NOMO-1 (cell line): Measurements from ENCODE around the gene DRAXIN.

Experiments
- DNase-seq, 2 experiments: peaks; one replicate each; lab custom pipeline; 2025; ENCODE audit not compliant: unreplicated experiment in 2 of 2; lab: John Stamatoyannopoulos, UW

DRAXIN gene

GRCh38 chr1:11753555-11754208, 62.2 kb downstream of the DRAXIN start:
- DNase-seq = no peak

GRCh38 chr1:11757047-11757446, 65.5 kb downstream of the DRAXIN start:
- DNase-seq = no peak

- no peak for DNase-seq
These were observed 68.3 kb downstream of the DRAXIN start for GRCh38 chr1:11759791-11760190.

DNA sequence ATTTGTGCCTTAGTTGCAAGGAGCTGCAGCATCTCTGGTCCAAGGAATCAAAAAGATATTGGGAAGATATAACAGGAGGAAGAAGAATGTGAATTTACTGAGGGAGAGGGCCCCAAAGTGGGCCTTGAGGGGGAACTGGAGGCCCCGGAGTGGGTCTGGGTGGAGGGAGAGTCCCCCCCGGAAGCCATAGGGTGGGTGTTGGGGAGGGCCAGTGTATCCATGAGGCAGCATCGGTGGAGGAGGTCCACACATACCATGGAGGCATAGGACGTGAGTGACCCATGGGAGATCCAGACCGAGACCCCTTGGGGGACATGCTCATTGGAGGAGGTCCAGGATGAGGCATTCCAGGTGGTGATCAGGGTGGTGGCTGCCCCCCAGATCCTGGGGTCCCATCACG, 69.8 kb downstream of the DRAXIN start:
- no peak for DNase-seq

DNA sequence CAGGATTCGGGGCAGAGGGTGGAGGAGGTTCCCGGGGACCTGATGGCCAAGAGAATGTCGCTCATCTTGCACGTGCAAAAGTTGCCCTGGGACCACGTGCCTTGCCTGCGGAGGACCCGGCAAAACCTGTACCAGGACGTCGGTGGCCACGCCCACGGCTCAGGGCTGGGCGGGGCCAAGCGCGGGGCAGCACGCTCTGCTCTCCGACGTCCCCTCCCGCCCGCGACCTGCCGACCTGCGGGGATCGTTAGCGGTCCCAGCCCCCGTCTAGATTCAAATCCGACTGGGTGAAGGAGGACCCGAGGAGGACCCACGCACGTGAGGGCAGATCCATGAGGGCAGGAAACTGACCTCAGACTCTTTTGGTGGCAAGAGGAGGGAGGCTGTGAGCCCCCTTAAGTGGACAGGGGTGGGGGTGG, 70.5 kb downstream of the DRAXIN start, which contains the start of gene C1orf167:
TSS of gene C1orf167 (plus strand) at position 206 of the 419 bp plus-strand sequence. CDS start 2,208 bp downstream, outside the sequence.
- no peak for DNase-seq

DNA sequence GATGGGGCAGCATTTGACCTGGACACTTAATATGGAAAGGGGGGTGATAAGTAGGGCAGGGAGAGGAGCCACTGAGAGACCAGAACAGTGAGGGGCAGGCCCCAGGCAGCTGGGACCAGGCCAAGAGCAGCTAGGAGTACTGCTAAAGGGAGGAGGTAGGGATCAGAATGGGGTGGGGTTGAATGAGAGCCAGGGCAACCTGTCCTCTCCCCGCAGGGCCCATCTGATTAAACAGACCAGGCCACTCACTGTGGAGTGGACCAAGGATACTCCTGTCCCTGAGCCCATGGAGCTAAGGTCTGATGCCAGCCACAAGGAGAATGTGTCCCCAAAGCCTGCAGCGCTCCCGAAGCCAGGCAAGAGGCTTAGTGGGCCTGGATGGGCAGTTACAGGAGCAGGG, 72.6 kb downstream of the DRAXIN start:
- DNase-seq = no peak

DNA sequence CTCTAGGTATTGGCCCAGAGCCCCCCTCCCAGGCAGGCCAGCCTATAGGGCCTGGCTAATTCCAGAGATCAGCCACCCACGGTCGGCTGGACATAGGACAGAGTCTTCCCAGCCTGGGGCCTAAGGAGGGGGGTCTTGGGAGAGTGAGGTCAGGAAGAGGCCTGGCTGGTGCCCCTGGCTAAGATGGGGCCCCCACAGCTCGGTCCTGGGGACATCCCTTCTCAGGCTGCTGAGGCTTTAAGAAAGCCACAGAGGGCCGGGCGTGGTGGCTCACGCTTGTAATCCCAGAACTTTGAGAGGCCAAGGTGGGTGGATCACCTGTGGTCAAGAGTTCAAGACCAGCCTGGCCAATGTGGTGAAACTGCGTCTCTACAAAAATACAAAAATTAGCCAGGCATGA, 73.0 kb downstream of the DRAXIN start:
- DNase-seq = no peak

DNA sequence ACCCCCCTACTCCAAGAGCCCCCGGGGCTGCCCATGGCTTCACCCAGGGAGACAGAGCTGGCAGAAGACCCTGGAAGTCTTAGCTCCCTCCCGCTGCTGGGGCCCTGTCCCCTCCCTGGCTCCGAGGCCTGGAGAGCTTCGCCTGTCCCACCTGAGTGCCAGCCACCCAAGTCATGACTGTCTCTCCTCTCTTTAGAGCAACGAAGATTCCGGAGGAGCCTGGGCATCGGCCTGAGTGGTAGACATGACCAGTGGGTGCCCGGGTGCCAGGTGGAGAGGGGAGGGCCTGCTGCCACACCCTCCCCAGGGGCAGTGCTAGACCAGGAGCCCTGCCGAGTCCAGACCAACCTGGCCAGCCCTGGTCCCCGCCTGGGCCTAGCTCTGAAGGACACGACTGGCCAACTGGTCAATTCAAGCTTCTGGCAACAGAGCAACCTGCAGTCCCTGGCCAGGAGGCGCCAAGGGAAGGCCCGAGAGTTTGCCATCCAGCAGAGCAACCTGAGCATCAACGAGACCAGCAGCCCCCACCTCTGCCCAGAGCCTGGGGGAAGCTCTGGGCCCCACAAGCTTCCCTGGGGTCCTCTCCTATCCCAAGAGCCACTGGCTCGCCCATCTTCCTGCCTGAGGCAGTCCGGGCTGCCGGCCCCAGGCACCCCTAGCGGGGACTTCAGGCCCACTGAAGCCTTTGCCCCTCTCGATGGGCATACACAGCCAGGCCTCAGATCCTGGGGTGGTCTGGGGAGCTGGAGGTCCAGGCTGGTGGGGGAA, 74.3 kb downstream of the DRAXIN start:
- no peak for DNase-seq

DNA sequence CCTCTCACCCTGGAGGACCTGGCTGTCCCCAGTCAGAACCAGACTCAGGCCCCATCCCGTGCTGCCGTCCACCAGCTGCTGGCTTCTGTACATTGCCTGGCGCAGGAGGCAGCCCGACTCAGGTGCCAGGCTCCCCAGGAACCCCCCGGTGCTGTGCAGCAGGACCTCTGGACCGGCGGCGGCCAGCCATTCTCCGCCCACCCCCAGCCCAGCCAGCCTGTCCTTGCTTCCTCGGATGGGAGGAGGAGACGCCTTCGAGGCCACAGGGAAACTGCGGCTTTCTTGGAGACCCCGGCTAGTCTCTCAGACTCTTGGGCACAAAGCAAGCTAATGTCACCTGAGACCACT, 74.9 kb downstream of the DRAXIN start:
- no peak for DNase-seq

DNA sequence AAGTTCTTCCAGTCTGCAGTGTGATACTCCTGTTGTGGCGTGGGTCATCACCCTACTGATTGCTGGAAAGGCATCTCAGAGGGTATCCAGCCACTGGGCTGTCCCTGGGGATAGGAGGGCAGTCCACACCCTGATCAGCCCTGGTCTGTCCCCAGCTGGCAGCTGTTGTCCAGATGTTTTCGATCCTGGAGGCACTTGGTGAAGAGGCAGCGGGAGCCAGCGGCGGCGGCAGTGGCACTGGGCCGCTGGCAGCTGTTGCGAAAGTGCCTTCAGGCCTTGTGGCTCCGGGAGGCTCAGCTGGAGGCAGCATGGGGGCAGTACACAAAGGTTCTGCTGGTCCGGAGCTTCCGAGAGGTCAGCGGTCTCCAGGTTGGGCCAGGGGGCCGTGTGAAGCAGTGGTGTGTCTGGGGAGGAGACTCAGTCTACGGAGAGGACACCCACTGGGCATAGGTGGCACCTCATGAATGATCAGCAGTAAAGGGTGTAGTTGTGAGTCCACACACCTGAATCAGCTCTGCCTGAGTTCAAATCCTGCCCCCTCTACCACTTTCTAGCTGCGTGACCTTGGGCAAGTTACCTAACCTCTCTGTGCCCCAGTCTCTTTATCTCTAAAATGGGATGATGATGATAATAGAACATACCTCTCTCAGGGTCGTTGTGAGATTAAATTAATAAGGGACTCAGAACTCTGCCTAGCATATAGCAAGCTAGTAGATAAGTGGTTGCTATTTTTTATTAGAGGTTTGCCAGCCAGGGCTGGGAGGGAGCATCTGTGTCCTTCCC, 76.6 kb downstream of the DRAXIN start:
- no peak for DNase-seq

GRCh38 chr1:11768821-11769220, 77.3 kb downstream of the DRAXIN start:
- DNase-seq = no peak

GRCh38 chr1:11769274-11769673, 77.8 kb downstream of the DRAXIN start:
- DNase-seq = no peak

GRCh38 chr1:11770011-11770410, 78.5 kb downstream of the DRAXIN start:
- DNase-seq = no peak

DNA sequence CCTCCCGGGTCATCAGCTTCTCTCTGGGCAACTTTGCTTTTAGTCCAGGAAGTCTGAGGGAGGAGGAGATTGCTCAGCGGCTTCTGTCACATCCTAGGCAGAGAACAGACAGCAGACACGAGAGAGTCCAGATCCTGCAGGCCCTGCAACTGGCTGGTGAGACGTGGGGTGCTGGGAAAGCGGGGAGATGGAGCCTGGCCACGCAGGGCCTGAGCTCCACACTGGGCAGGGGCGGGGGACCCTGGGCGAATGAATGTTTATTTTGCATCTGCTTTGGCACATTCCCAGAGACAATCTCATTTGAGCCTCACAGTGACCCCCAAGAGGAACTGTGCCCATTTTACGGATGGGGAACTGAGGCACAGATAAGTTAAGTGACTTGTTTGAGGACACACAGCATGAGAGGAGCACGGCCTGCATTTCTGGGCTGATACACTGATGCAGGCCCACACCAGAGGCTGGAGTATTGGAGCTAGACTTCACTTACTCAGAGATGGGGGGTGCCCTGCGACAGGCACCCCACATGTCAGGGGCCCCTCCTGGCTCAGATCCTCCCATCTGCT, 80.1 kb downstream of the DRAXIN start:
- DNase-seq = no peak

GRCh38 chr1:11772458-11772857, 80.9 kb downstream of the DRAXIN start:
- peak in 1 of 2 experiments; percentile 16 for DNase-seq

DNA sequence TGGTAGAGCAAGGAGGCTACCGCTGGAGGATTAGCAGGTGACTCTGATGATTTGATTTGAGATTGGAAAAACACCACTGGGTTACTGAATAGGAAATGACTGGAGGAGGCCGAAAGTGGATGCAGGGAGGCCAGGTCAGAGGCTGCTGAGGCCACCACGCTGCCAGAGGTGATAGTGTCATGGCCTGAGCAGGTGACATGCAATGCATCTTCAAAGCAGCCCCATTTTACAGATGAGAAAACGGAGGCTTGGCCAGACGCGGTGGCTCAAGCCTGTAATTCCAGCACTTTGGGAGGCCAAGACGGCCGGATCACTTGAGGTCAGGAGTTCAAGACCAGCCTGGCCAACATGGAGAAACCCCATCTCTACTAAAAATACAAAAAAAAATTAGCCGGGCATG, 83.2 kb downstream of the DRAXIN start:
- DNase-seq = no peak
